ENCODE results near the gene IFIT2. TPM values are rescaled to one million over a fixed set of nuclear protein-coding genes. Genes with fewer than 3 reads are reported as not detected.

The IFIT2 gene
- total and polyA plus RNA-seq, 2 donors (not counting 3 experiments of a cell fraction or from before 2014, with no cell fraction given) = 0.23 to 1.4 TPM

DNA sequence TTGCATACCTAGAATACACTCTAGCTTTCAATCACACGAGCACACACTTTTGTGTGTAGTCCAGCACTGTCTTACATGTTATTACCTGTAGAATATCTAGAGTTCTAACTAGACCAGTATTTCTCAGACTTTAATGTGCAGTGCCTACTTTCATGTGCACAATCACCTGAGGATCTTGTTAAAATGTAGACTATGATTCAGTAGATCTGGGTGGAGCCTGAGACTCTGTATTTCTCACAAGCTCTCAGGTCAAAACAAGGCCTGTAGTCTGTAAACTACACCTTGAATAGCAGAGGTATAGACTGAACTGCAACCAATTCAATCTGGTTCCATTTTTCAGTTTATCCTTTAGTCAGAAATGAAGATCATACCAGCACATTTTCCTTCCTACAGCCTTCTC lies 11.1 kb downstream of the IFIT2 start:
- Histone ChIP-seq H3K9me3 (replicated peaks; ENCODE audit: control insufficient read depth, insufficient read depth, low read length) (no peaks in the 10 kb centered on the region), H3K27ac (ENCODE audit: insufficient read depth, low read depth, low read length) (no peak overlapping the region), H3K79me2 (ENCODE audit: control insufficient read depth, insufficient read depth, low read length) (no peaks in the 10 kb centered on the region), H3K4me2 (ENCODE audit: insufficient read depth, low read length) (no peak overlapping the region), H4K20me1 (replicated peaks; ENCODE audit: control insufficient read depth, extremely low read depth, insufficient read depth, low read length) (no peaks in the 10 kb centered on the region), H3K9me1 (replicated peaks; ENCODE audit: control insufficient read depth, extremely low read depth, insufficient read depth, low read length) (no peaks in the 10 kb centered on the region), H3K36me3 (ENCODE audit: control insufficient read depth in 2 of 2, extremely low read depth in 1 of 2, insufficient read depth in 2 of 2, low read length in 2 of 2) (no peaks in the 10 kb centered on the region), H3K4me3 (replicated peaks in 1 of 3; ENCODE audit: insufficient read depth in 1 of 3, low read depth in 1 of 3, low read length in 3 of 3) (no peak overlapping the region), H3K9ac (replicated peaks; ENCODE audit: extremely low read depth, insufficient read depth, low read length) (no peak overlapping the region), H2AFZ (ENCODE audit: low read depth, low read length) (no peak overlapping the region), H3K4me1 (ENCODE audit: control insufficient read depth, extremely low read depth, insufficient read depth, low read length) (no peaks in the 10 kb centered on the region), H3K27me3 (ENCODE audit: control insufficient read depth in 2 of 2, insufficient read depth in 2 of 2, low read length in 2 of 2) (peaks cover 12% of the 10 kb centered on the region in 2 experiments)
- intact Hi-C loops (cut with micrococcal nuclease) (no loop called here), dilution Hi-C loops (cut with MboI; ENCODE audit: extremely low pct_ligation_motif_present, low sequenced_read_pairs) (no loop called here)
- no TSS peak for BruUV-seq (replicated peaks)
- no peak for FAIRE-seq
- CTCF ChIA-PET = no interaction called here
- POLR2A ChIA-PET = no interaction called here
- DNase-seq (ENCODE audit: low read depth, low spot score) = no peak
- TF ChIP-seq MAX (IDR thresholded peaks at IDR 0.05; ENCODE audit: insufficient read depth, insufficient read length) (no peak), MYC (IDR thresholded peaks at IDR 0.05; ENCODE audit: low read depth, low read length) (no peak), POLR2AphosphoS5 (IDR thresholded peaks at IDR 0.05; ENCODE audit: insufficient read depth, low read depth, low read length) (no peak), JUN (IDR thresholded peaks at IDR 0.05; ENCODE audit: borderline replicate concordance, insufficient read depth, insufficient read length, low read depth) (no peak), POLR2A (IDR thresholded peaks at IDR 0.05; ENCODE audit: low read depth, low read length) (no peak), GATA2 (IDR thresholded peaks at IDR 0.05; ENCODE audit: insufficient read depth, insufficient read length, low read depth, low read length) (no peak), FOS (IDR thresholded peaks at IDR 0.05; ENCODE audit: borderline replicate concordance, insufficient read depth, low read length) (no peak), EZH2 (IDR thresholded peaks at IDR 0.05; ENCODE audit: borderline replicate concordance, low read depth, low read length, severe bottlenecking) (no peak)
- TF ChIP-seq, protein P1, sequence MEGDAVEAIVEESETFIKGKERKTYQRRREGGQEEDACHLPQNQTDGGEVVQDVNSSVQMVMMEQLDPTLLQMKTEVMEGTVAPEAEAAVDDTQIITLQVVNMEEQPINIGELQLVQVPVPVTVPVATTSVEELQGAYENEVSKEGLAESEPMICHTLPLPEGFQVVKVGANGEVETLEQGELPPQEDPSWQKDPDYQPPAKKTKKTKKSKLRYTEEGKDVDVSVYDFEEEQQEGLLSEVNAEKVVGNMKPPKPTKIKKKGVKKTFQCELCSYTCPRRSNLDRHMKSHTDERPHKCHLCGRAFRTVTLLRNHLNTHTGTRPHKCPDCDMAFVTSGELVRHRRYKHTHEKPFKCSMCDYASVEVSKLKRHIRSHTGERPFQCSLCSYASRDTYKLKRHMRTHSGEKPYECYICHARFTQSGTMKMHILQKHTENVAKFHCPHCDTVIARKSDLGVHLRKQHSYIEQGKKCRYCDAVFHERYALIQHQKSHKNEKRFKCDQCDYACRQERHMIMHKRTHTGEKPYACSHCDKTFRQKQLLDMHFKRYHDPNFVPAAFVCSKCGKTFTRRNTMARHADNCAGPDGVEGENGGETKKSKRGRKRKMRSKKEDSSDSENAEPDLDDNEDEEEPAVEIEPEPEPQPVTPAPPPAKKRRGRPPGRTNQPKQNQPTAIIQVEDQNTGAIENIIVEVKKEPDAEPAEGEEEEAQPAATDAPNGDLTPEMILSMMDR (IDR thresholded peaks at IDR 0.05; ENCODE audit: extremely low read depth in 1 of 2, insufficient read depth in 1 of 2, low read depth in 1 of 2, low read length in 2 of 2) = no peak

Measured in endothelial cell of umbilical vein (primary cell).